Stomach (tissue), 4 donors: ENCODE measurements around the gene DHTKD1.

Experiments
- POLR2A ChIP-seq, 4 donors: fragments of 450-650 bp; IDR thresholded peaks; one replicate each; pipeline ENCODE4 v1.6.1; 2016; ENCODE audit warnings: antibody characterized with exemption in 4 of 4, control low read depth in 2 of 4, mild to moderate bottlenecking in 1 of 4, moderate library complexity in 1 of 4
- TF ChIP-seq, protein P1 (sequence below), 7 experiments: fragments of 450-650 bp in 4 of 7; fragments of 200-600 bp in 3 of 7; sonication (generic) in 3 of 7; IDR thresholded peaks; one replicate each; pipeline ENCODE4 v1.5.1; 2016 to 2019; ENCODE audit warnings: antibody characterized with exemption in 7 of 7, control low read depth in 2 of 7, mild to moderate bottlenecking in 1 of 7

DNA sequence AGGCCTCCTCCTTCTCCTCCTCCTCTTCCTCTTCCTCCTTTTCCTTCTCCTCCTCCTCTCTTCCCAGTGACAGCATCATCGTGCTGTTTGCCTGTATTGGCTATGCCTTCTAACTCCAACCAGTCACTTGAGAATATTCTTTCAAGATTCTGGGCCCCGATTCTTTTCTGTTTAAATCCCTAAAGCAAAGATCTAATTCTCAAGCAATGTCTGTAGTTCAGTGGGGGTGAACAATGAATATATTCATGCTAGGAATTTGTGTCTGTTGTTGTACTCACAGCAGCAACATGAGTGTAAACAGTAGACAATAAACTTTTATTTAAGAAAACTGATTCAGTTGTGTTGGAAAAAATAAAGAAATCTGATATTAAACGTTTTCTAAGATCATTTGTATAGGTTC is 96.3 kb downstream of the DHTKD1 start:
- TF ChIP-seq, protein P1, sequence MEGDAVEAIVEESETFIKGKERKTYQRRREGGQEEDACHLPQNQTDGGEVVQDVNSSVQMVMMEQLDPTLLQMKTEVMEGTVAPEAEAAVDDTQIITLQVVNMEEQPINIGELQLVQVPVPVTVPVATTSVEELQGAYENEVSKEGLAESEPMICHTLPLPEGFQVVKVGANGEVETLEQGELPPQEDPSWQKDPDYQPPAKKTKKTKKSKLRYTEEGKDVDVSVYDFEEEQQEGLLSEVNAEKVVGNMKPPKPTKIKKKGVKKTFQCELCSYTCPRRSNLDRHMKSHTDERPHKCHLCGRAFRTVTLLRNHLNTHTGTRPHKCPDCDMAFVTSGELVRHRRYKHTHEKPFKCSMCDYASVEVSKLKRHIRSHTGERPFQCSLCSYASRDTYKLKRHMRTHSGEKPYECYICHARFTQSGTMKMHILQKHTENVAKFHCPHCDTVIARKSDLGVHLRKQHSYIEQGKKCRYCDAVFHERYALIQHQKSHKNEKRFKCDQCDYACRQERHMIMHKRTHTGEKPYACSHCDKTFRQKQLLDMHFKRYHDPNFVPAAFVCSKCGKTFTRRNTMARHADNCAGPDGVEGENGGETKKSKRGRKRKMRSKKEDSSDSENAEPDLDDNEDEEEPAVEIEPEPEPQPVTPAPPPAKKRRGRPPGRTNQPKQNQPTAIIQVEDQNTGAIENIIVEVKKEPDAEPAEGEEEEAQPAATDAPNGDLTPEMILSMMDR (IDR thresholded peaks at IDR 0.05) = no peak
- no peak for TF ChIP-seq POLR2A (IDR thresholded peaks at IDR 0.05)
